ENCODE results near the gene APBA2. TPM values are rescaled to one million over a fixed set of nuclear protein-coding genes. Genes with fewer than 3 reads are reported as not detected.
"Not testable (repeated sequence)": the region's sequence is repeated elsewhere in the genome, so short reads cannot be mapped to it uniquely, and the experiment has no call there.

Gene APBA2
- total and polyA plus RNA-seq, 2 of the 4 experiments (the other 2 are of a cell fraction): 21.7 to 33.0 TPM

GRCh38 chr15:29028158-29028557, 142.4 kb downstream of the APBA2 start:
- BruUV-seq (replicated peaks); H2AK9ac ChIP-seq (replicated peaks; ENCODE audit: low read depth, low read length, poor library complexity); H3K27ac ChIP-seq (ENCODE audit: insufficient read depth, low read length); DNase-seq; H2BK120ac ChIP-seq (ENCODE audit: low read depth, low read length); H2BK20ac ChIP-seq (ENCODE audit: low read depth, low read length); H3K56ac ChIP-seq (ENCODE audit: extremely low read depth, insufficient read depth, low read length); H2AK5ac ChIP-seq (ENCODE audit: low read depth, low read length); H2BK5ac ChIP-seq (ENCODE audit: low read depth, low read length, poor library complexity, severe bottlenecking); H3K36me3 ChIP-seq (ENCODE audit: control insufficient read depth, insufficient read depth, low read length); H3K9me1 ChIP-seq (ENCODE audit: insufficient read depth, low read length); H3K4me2 ChIP-seq (ENCODE audit: low read depth, low read length); dilution Hi-C loops (cut with HindIII; ENCODE audit: low sequenced_read_pairs, unreplicated experiment); ATAC-seq (ENCODE audit: low read depth); intact Hi-C loops (cut with micrococcal nuclease); H4K5ac ChIP-seq (ENCODE audit: low read depth, low read length); H4K91ac ChIP-seq (ENCODE audit: insufficient read depth, low read depth, low read length); H4K20me1 ChIP-seq (ENCODE audit: insufficient read depth, low read length); H2BK15ac ChIP-seq (ENCODE audit: low read depth, low read length); H3K4me1 ChIP-seq (ENCODE audit: control insufficient read depth, insufficient read depth, low read length); H3K9me3 ChIP-seq (ENCODE audit: control insufficient read depth, insufficient read depth, low read length); H3K14ac ChIP-seq (replicated peaks; ENCODE audit: low read depth, low read length); H3K9ac ChIP-seq (ENCODE audit: low read depth, low read length); POLR2A ChIA-PET (ENCODE audit: unreplicated experiment); in situ Hi-C loops (cut with MboI; ENCODE audit: low sequenced_read_pairs); H3K27me3 ChIP-seq (ENCODE audit: control insufficient read depth, insufficient read depth, low read length); H3K4me3 ChIP-seq (ENCODE audit: insufficient read depth, low read depth, low read length); H4K8ac ChIP-seq (ENCODE audit: low read depth in 2 of 2, low read length in 2 of 2); H3K4ac ChIP-seq (ENCODE audit: low read depth, low read length); CTCF ChIA-PET; H2AFZ ChIP-seq (replicated peaks; ENCODE audit: low read length, poor library complexity); H3K18ac ChIP-seq (ENCODE audit: low read depth, low read length); H3K23ac ChIP-seq (ENCODE audit: low read depth, low read length): not testable (repeated sequence)
- H3K79me1 ChIP-seq (ENCODE audit: low read depth in 1 of 2, low read length in 2 of 2): peaks cover 7 to 19% of the 10 kb centered on the region in 2 experiments
